Testis (tissue), 2 donors: ENCODE measurements around the gene OPRL1.

Source experiments
- POLR2A ChIP-seq: fragments of 450-650 bp; IDR thresholded peaks from one replicate; pipeline ENCODE4 v1.6.1; 2017; ENCODE audit warnings: antibody characterized with exemption, mild to moderate bottlenecking, moderate library complexity
- TF ChIP-seq, protein P1 (sequence below), 3 experiments: fragments of 450-650 bp in 2 of 3; fragments of 200-600 bp in 1 of 3; sonication (generic) in 1 of 3; IDR thresholded peaks; one replicate each; pipeline ENCODE4 v1.5.1; 2016 to 2019; ENCODE audit warnings: antibody characterized with exemption in 3 of 3, mild to moderate bottlenecking in 2 of 3, moderate library complexity in 1 of 3

DNA sequence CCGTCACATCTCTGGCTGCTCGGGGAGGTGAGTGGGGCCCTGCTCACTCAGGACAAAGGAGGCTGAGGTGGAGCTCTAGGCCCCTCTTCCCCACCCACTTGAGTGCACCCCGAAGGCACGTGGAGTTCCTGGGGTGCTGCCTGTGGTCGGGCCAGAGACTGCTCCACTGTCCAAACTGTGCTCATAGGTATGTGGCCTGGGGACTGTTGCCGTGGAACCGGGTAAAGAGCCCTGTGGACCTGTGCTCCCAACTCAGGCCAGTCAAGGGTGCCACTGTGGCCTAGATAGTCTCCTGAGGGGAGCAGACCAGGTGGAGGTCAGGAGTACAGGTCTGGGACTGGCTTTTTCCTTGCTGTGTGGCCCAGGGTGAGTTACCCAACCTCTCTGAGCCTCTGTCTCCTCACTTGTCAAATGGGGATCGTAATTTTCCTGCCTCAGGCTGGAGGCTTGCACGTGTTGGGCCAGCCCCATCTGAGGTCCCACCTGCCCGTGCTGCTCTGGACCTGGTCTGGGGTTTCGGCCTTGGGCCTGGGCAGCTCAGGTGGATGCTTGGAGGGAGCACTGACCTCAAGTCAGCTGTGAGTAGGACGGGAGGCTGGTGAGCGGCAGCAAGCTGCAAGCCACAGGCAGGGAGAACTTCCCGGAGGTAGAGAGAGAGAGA, 39.9 kb downstream of the OPRL1 start:
- no peak for TF ChIP-seq POLR2A
- TF ChIP-seq, protein P1, sequence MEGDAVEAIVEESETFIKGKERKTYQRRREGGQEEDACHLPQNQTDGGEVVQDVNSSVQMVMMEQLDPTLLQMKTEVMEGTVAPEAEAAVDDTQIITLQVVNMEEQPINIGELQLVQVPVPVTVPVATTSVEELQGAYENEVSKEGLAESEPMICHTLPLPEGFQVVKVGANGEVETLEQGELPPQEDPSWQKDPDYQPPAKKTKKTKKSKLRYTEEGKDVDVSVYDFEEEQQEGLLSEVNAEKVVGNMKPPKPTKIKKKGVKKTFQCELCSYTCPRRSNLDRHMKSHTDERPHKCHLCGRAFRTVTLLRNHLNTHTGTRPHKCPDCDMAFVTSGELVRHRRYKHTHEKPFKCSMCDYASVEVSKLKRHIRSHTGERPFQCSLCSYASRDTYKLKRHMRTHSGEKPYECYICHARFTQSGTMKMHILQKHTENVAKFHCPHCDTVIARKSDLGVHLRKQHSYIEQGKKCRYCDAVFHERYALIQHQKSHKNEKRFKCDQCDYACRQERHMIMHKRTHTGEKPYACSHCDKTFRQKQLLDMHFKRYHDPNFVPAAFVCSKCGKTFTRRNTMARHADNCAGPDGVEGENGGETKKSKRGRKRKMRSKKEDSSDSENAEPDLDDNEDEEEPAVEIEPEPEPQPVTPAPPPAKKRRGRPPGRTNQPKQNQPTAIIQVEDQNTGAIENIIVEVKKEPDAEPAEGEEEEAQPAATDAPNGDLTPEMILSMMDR (IDR thresholded peaks at IDR 0.05), result no peak
